ENCODE results near the gene ARSA. TPM values are rescaled to one million over a fixed set of nuclear protein-coding genes. Genes with fewer than 3 reads are reported as not detected.
A peak's percentile ranks its signal among the peaks of the same experiment; 100 is the strongest.

ARSA gene
- total RNA-seq, 1 experiment from 2014 or later, result 10.3 TPM

GRCh38 chr22:50612528-50613221, 15.3 kb downstream of the ARSA start:
- Histone ChIP-seq H2BK15ac (ENCODE audit: low read depth, low read length) (no peak overlapping the region; the same call in 1 of the 2 replicates), H3K4me2 (ENCODE audit: insufficient read depth, insufficient read length, low read length) (no peak overlapping the region), H2AFZ (ENCODE audit: low read length) (no peak overlapping the region), H3K18ac (ENCODE audit: insufficient read length, low read depth, low read length) (no peak overlapping the region), H4K5ac (ENCODE audit: insufficient read length, low read depth, low read length) (no peak overlapping the region), H3K9me3 (ENCODE audit: control insufficient read depth, low read depth, low read length) (no peaks in the 10 kb centered on the region), H3K23ac (ENCODE audit: insufficient read length, low read depth, low read length) (no peak overlapping the region), H3T11ph (ENCODE audit: low read length) (no peak overlapping the region), H3K56ac (ENCODE audit: insufficient read length, low read depth, low read length) (no peak overlapping the region), H3K4ac (ENCODE audit: low read depth, low read length) (no peak overlapping the region), H3K27me3 (ENCODE audit: insufficient read depth, low read length) (no peaks in the 10 kb centered on the region), H3K14ac (ENCODE audit: insufficient read depth, low read length) (no peak overlapping the region), H2BK20ac (ENCODE audit: low read depth, low read length, poor library complexity, severe bottlenecking) (no peak overlapping the region), H3K79me2 (ENCODE audit: insufficient read depth, low read length) (no peaks in the 10 kb centered on the region), H3K23me2 (ENCODE audit: insufficient read length, low read depth, low read length, poor library complexity, severe bottlenecking) (peaks cover 5% of the 10 kb centered on the region), H2AK5ac (ENCODE audit: insufficient read length, low read length) (no peak overlapping the region), H4K20me1 (ENCODE audit: control insufficient read depth, insufficient read depth, insufficient read length) (no peaks in the 10 kb centered on the region), H4K8ac (replicated peaks; ENCODE audit: insufficient read length, low read depth, low read length) (no peak overlapping the region), H2BK5ac (ENCODE audit: insufficient read length, low read length) (no peak overlapping the region), H3K27ac (ENCODE audit: insufficient read length, low read depth, low read length) (no peak overlapping the region), H2BK120ac (ENCODE audit: low read depth, low read length, poor library complexity, severe bottlenecking) (no peak overlapping the region), H4K91ac (ENCODE audit: insufficient read length, low read depth, low read length) (no peak overlapping the region), H2BK12ac (ENCODE audit: insufficient read length, low read depth, low read length) (no peak overlapping the region), H3K4me1 (ENCODE audit: insufficient read depth, low read length) (peaks cover 3% of the 10 kb centered on the region; the same call in 1 of the 2 replicates), H3K79me1 (ENCODE audit: insufficient read depth, low read depth, low read length, poor library complexity, severe bottlenecking) (no peaks in the 10 kb centered on the region), H3K9ac (ENCODE audit: extremely low read depth, insufficient read length, low read length) (no peak overlapping the region)
- H3K4me3 Mint-ChIP-seq, result peak overlapping the region in 1 of 2 experiments; percentile 50; a peak in 1 of 5 replicates
- H3K27me3 Mint-ChIP-seq (ENCODE audit: low read depth), result peaks cover 35% of the 10 kb centered on the region
- peak; percentile 84 for DNase-seq
- WGBS (ENCODE audit: extremely low coverage, insufficient read length, low lambda C conversion rate), result no CpG with 5 or more reads among the region's 31 CpGs
- no peak overlapping the region for H3K27ac Mint-ChIP-seq
- H3K9me3 Mint-ChIP-seq, result peaks cover 0 to 3% of the 10 kb centered on the region in 2 experiments; a peak in 1 of 5 replicates
- no peaks in the 10 kb centered on the region; a peak in 2 of 7 replicates for H3K36me3 Mint-ChIP-seq (ENCODE audit: insufficient read depth in 1 of 3, low read depth in 3 of 3)
- TF ChIP-seq CTCF (conservative IDR thresholded peaks at IDR 0.05), result no peak
- H3K4me1 Mint-ChIP-seq, result peaks cover 10 to 16% of the 10 kb centered on the region in 2 experiments

All from H9 (cell line).